Subcutaneous adipose tissue (tissue), 4 donors: Measurements from ENCODE around the gene ZNF581. TPM values are rescaled to one million over a fixed set of nuclear protein-coding genes. Genes with fewer than 3 reads are reported as not detected.

ENCODE experiments used
- CTCF ChIP-seq: fragments of 450-650 bp; IDR thresholded peaks from one replicate; pipeline ENCODE4 v1.5.1; 2016; ENCODE audit warnings: low read depth, mild to moderate bottlenecking, control low read depth, antibody characterized with exemption, moderate library complexity
- total RNA-seq, 4 donors: library from RNA; depleted of rRNA; stranded (reverse); fragments of >200 nt; gene quantifications; one replicate each; pipeline ENCODE4 v1.1.0, GENCODE V29; 2016

The ZNF581 gene
- total RNA-seq, 4 donors from 2014 or later = 6.4 to 25.5 (median 19.0) TPM

GRCh38 chr19:55611983-55612645 is 31.3 kb upstream of the ZNF581 start:
- TF ChIP-seq CTCF = no peak

GRCh38 chr19:55613396-55613795 is 30.1 kb upstream of the ZNF581 start:
- TF ChIP-seq CTCF = no peak

GRCh38 chr19:55613930-55614710 is 29.3 kb upstream of the ZNF581 start:
- no peak for TF ChIP-seq CTCF

GRCh38 chr19:55614711-55615542 is 28.5 kb upstream of the ZNF581 start:
- TF ChIP-seq CTCF = no peak

GRCh38 chr19:55615543-55616394 is 27.7 kb upstream of the ZNF581 start:
- no peak for TF ChIP-seq CTCF

- no peak for TF ChIP-seq CTCF
These were observed 27.0 kb upstream of the ZNF581 start for GRCh38 chr19:55616395-55616875.
